Measurements from ENCODE around the gene SP110.
"Not testable (repeated sequence)": the region's sequence is repeated elsewhere in the genome, so short reads cannot be mapped to it uniquely, and the experiment has no call there.

SP110 gene

DNA sequence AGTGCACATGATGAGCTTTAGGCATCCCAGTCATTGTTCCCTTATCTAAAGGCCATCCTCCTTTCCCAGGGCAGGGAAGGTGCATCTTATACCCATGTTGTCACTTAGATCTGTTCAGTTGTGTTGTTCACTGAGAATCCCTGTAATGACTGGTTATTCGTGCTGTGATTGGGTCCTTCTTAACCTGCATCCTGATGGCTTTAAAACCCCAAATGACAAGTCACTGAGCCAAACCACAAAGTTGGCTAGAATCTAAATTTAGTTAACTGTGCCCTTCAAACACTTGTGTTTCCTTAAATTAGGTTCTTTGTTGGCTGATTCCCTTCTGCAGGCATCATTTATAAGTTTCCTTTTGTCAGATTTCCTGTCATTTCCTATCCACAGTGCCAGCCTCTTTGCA is 92.6 kb downstream of the SP110 start:
- no peak for DNase-seq (ENCODE audit: extremely low read depth, insufficient read length)
- no peak for TF ChIP-seq CTCF (IDR thresholded peaks at IDR 0.05; ENCODE audit: insufficient read depth, low read length, poor library complexity, severe bottlenecking)
- Histone ChIP-seq H3K4me3 (replicated peaks; ENCODE audit: low read depth, low read length) (no peak overlapping the region), H3K27me3 (replicated peaks; ENCODE audit: control insufficient read depth, insufficient read depth, low read length) (no peaks in the 10 kb centered on the region), H3K36me3 (ENCODE audit: control insufficient read depth, insufficient read depth, low read length) (no peaks in the 10 kb centered on the region)

- H3K27me3 ChIP-seq (replicated peaks; ENCODE audit: control insufficient read depth, insufficient read depth, low read length): no peaks in the 10 kb centered on the region
- H3K4me3 ChIP-seq (replicated peaks; ENCODE audit: low read depth, low read length): no peak overlapping the region
- H3K36me3 ChIP-seq (ENCODE audit: control insufficient read depth, insufficient read depth, low read length): no peaks in the 10 kb centered on the region
- no peak for DNase-seq (ENCODE audit: extremely low read depth, insufficient read length)
- TF ChIP-seq CTCF (IDR thresholded peaks at IDR 0.05; ENCODE audit: insufficient read depth, low read length, poor library complexity, severe bottlenecking): no peak
Observed at GRCh38 chr2:230124757-230125431, 94.9 kb downstream of the SP110 start.

DNA sequence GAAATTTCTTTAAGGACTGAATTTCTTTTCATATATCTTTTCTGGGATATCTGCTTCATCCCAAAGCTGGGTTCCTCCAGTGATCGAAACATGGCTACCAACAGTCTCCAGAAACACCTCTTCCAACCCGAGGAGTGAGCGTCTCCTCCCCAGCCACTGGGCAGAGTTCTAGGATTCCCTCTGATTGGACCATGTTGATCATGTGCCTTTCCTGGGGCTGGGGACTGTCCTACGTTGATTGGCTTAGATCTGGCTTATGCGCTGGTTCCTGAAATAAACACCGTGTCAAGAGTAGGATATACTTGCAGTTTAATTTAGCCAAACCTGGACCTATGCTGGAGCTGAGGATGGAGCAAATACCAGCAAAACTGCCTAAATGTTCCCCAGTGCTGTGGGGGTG is 95.5 kb downstream of the SP110 start:
- no peak for DNase-seq (ENCODE audit: extremely low read depth, insufficient read length)
- no peaks in the 10 kb centered on the region for H3K27me3 ChIP-seq (replicated peaks; ENCODE audit: control insufficient read depth, insufficient read depth, low read length)
- H3K4me3 ChIP-seq (replicated peaks; ENCODE audit: low read depth, low read length): no peak overlapping the region
- H3K36me3 ChIP-seq (ENCODE audit: control insufficient read depth, insufficient read depth, low read length): no peaks in the 10 kb centered on the region
- no peak for TF ChIP-seq CTCF (IDR thresholded peaks at IDR 0.05; ENCODE audit: insufficient read depth, low read length, poor library complexity, severe bottlenecking)

GRCh38 chr2:230120376-230120775 is 99.4 kb downstream of the SP110 start:
- H3K4me3 ChIP-seq (replicated peaks; ENCODE audit: low read depth, low read length); H3K27me3 ChIP-seq (replicated peaks; ENCODE audit: control insufficient read depth, insufficient read depth, low read length); DNase-seq (ENCODE audit: extremely low read depth, insufficient read length); H3K36me3 ChIP-seq (ENCODE audit: control insufficient read depth, insufficient read depth, low read length): not testable (repeated sequence)

- H3K36me3 ChIP-seq (ENCODE audit: control insufficient read depth, insufficient read depth, low read length); DNase-seq (ENCODE audit: extremely low read depth, insufficient read length); H3K4me3 ChIP-seq (replicated peaks; ENCODE audit: low read depth, low read length); H3K27me3 ChIP-seq (replicated peaks; ENCODE audit: control insufficient read depth, insufficient read depth, low read length): not testable (repeated sequence)
Observed at GRCh38 chr2:230119827-230120226, 100.0 kb downstream of the SP110 start.
